Activated naive CD4-positive, alpha-beta T cell treated with anti-CD3 and anti-CD28 coated beads, Interleukin-2, amount 50 U/mL, for 24 hours (primary cell): ENCODE data around the gene TMEM109.
"Not testable (repeated sequence)": the region's sequence is repeated elsewhere in the genome, so short reads cannot be mapped to it uniquely, and the experiment has no call there.

ENCODE experiments used
- H3K27ac Mint-ChIP-seq: one replicate; pipeline ENCODE4 v1.8.0; 2021; ENCODE audit warnings: mild to moderate bottlenecking, mixed read lengths
- H3K27me3 Mint-ChIP-seq: one replicate; pipeline ENCODE4 v1.8.0; 2021; ENCODE audit warnings: mixed read lengths
- H3K36me3 Mint-ChIP-seq: one replicate; pipeline ENCODE4 v1.8.0; 2021; ENCODE audit warnings: mixed read lengths
- H3K4me1 Mint-ChIP-seq: one replicate; pipeline ENCODE4 v1.8.0; 2021; ENCODE audit warnings: mixed read lengths
- H3K4me3 Mint-ChIP-seq: one replicate; pipeline ENCODE4 v1.8.0; 2021; ENCODE audit warnings: mild to moderate bottlenecking, mixed read lengths
- H3K9me3 Mint-ChIP-seq: one replicate; pipeline ENCODE4 v1.8.0; 2021; ENCODE audit warnings: mixed read lengths

TMEM109 gene

DNA sequence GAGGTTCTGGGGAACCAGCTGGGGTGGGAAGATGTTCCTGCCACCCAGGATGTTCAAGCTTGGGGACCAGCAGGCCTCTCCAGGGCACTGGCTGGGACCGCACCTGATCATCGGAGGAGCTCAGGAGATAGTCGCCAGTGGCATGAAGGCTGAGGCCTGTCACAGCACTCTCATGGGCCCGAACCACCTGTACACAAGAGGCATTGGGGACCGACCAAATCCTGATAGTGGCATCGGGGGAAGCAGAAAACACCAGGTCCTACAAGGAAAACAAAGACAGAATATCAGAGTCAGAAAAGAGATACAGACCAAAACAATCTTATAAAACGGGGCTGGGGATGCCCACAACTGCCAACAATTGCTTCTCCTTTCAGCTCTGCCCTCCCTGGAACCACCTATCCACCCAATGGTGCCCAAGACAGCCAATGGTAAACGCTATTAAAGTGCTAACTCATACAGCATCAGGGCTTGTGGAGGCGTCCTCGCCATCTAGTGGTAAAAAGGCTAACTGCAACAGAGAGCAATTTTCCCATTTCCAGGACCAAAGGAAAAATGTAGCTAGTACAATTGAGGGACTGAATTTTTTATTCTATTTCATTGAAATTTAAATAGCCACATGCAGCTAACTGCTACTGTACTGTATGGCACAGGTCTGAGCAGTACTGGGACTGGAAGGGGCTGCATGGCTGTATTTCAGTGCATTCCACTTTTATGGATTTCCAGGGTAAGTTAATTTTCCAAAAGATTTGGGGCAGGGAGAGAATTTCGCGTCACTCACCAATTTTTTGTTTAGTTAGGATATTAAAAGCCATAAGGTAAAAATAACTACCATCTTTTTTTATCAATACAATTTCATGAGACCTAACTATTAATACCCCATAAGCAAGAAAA is 14.7 kb upstream of the TMEM109 start:
- Mint-ChIP-seq H3K36me3 (peaks cover 18% of the 10 kb centered on the region), H3K4me1 (peaks cover 16% of the 10 kb centered on the region), H3K4me3 (no peak overlapping the region), H3K27me3 (no peaks in the 10 kb centered on the region), H3K9me3 (no peaks in the 10 kb centered on the region), H3K27ac (no peak overlapping the region)

DNA sequence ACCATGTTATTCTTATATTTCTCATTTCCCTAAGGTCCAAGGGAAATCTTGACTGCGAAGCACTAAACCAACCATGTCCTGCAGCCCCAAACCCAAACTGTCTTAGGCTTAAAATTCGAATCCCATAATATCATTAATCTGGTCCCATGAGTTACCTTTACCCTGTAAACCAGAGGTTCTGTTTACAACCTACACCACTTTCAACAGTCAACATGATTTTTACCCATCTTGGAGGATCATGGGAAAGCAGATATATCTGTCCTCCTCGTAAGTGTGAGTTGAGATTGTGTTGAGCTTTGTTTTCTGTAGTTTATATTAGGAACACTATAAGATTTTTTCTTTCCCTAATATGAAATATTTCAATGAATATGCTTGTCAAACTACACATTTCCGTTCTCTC is 14.0 kb upstream of the TMEM109 start:
- no peak overlapping the region for H3K4me3 Mint-ChIP-seq
- H3K36me3 Mint-ChIP-seq = peaks cover 18% of the 10 kb centered on the region
- no peaks in the 10 kb centered on the region for H3K27me3 Mint-ChIP-seq
- H3K9me3 Mint-ChIP-seq = no peaks in the 10 kb centered on the region
- H3K27ac Mint-ChIP-seq = peak overlapping the region; percentile 81
- H3K4me1 Mint-ChIP-seq = peaks cover 21% of the 10 kb centered on the region

DNA sequence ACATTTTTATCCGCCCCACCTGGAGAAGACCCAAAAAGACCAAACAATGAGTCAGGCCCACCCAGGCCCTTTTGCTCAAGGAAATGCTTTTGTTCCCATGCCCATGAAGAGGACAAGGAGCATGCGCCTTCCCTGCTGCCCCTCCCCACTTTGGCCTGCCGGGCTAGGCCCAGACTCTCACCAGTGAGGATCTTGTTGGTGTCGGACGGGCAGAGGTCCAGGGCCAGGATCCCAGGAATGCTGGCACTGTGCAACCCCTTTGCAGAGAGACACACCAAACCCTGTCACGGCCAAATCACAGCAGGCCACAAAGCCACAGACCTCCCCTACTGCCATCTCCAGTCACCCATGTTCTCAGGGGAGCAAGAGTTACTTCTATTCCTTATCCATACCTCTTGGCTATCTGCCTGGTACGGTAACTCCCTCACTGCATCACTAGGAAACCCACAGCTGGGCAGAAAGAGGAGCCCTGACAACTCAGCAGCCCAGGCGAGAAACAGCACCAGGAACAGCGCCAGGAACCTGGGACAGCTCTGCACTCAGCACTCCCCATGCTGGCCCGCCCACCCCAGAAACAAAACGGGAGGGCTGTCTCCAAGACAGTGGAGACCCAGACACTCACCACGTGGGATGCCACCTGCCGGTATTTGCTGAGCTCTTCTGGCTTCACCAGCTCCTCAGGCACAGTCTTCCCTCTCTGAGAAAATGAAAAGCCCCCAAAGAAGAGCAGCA is 13.1 kb upstream of the TMEM109 start:
- peaks cover 14% of the 10 kb centered on the region for H3K36me3 Mint-ChIP-seq
- H3K27me3 Mint-ChIP-seq = no peaks in the 10 kb centered on the region
- no peaks in the 10 kb centered on the region for H3K9me3 Mint-ChIP-seq
- no peak overlapping the region for H3K27ac Mint-ChIP-seq
- H3K4me3 Mint-ChIP-seq = no peak overlapping the region
- H3K4me1 Mint-ChIP-seq = peaks cover 26% of the 10 kb centered on the region

DNA sequence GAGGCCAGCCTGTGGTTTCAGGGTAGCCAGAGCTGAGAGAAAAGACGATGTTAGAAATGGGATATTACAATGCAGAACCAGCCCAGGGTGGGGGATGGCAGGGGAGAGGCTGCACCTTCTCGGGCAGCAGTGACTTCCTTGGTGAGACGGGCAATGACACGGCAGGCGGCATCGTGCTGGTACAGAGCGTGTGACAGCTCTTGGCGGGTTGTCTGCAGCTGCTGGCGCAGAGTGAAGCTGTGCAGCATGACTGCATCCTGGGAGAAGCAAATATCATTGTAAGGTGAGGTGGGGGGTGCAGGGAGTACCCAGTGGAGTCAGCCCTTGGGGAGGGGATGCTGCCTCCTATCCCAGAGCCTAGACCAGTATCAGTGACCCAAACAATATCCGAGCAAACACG is 11.3 kb upstream of the TMEM109 start:
- Mint-ChIP-seq H3K4me3 (no peak overlapping the region), H3K4me1 (peaks cover 32% of the 10 kb centered on the region), H3K36me3 (peaks cover 9% of the 10 kb centered on the region), H3K9me3 (no peaks in the 10 kb centered on the region), H3K27ac (peak overlapping the region; percentile 68), H3K27me3 (no peaks in the 10 kb centered on the region)

DNA sequence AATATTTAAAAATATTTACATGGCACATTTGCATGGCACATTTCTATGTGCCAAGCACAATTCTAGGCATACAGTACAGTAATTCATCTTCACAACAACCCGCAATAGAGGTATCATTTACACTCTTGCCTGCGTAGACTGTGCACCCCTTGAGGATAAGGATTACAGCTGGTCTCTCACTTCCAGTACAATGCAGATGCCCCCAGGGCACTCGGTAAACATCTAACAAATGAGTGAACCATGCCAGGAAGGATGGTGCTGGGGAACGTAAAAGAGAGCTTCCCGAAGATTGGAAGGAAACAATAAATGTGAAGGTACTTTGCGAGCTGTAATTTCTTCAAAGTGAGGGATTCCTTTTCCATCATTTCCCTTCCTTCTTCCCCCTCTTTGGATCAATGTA is 8.9 kb upstream of the TMEM109 start:
- Mint-ChIP-seq H3K4me3 (peak overlapping the region; percentile 97), H3K9me3 (no peaks in the 10 kb centered on the region), H3K27ac (peak overlapping the region; percentile 95), H3K27me3 (no peaks in the 10 kb centered on the region), H3K4me1 (peaks cover 30% of the 10 kb centered on the region), H3K36me3 (peaks cover 3% of the 10 kb centered on the region)

DNA sequence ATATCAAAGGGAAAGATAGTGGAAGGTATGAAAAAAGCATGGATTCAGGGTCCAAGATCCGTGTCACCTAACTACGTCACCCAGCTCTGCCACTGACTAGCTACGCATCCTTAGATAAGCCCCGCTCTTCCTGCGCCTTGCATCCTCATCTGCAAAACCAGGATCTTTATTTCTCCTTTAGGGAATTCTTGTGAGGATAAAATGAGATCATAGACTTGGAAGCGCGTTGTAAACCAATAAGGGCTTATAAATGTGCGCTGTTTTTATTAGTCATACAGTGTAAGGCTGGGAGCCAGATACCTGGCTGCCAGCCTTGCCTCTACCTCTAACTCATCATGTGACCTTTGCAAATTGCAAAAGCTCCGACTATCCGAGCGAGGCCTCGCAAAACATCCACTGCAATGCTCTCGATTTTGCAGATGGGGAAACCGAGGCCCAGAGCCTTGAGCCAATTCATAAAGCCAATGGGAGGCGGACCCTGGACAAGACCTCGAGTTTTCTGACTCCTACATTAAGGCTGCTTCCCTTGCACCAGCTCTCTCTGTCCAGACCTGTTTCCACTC is 8.3 kb upstream of the TMEM109 start:
- Mint-ChIP-seq H3K9me3 (no peaks in the 10 kb centered on the region), H3K27me3 (no peaks in the 10 kb centered on the region), H3K36me3 (peaks cover 3% of the 10 kb centered on the region), H3K4me1 (peaks cover 32% of the 10 kb centered on the region), H3K4me3 (peak overlapping the region; percentile 97), H3K27ac (peak overlapping the region; percentile 95)

DNA sequence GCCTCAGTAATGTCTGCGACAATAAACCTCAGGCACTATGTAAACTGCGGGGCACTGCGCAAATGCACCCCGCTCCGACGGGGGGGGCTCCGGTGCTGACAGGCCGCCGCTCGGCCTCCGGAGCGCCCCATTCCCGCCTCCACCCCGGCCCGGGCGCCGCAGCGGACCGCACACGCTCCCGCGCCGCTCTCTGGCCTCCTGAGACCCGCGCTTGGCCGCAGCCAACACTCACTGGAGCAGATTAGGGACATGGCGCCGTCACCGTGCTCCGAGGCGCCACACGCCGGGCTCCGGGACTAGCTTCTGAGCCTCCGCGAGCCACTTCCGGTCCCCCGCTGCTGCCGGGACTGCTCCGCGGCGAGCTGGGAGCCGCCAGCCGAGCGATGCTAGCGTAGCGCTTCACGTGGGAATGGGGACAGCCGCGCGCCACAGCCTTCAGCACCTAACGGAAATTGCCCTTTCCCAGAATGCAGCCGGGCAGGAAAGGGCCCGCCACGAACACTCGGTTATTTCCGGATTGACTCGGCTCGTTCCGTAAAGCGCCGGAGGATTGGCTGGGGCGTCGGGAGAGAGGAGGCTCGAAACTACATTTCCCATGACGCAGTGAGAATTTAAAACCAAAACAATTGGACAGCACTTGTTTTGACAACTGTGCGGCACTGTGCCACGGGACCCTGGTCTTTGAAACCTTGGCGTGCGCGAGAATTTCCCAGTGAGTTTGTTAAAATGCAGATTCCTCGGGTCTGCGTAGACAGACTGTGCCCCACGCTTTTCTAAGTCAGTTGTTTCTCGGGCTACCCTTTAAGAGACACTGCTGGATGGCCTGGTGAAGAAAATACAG is 7.6 kb upstream of the TMEM109 start, which contains the start of gene PRPF19:
TSS of gene PRPF19 (minus strand) at position 454 of the 841 bp plus-strand sequence. CDS start at position 251, 203 bp downstream.
- H3K27ac Mint-ChIP-seq = peak within 1 kb of the TSS; percentile 95
- peaks cover 3% of the 10 kb centered on the region for H3K36me3 Mint-ChIP-seq
- peak within 1 kb of the TSS; percentile 97 for H3K4me3 Mint-ChIP-seq
- peaks cover 39% of the 10 kb centered on the region for H3K4me1 Mint-ChIP-seq
- H3K27me3 Mint-ChIP-seq = no peaks in the 10 kb centered on the region
- no peaks in the 10 kb centered on the region for H3K9me3 Mint-ChIP-seq

DNA sequence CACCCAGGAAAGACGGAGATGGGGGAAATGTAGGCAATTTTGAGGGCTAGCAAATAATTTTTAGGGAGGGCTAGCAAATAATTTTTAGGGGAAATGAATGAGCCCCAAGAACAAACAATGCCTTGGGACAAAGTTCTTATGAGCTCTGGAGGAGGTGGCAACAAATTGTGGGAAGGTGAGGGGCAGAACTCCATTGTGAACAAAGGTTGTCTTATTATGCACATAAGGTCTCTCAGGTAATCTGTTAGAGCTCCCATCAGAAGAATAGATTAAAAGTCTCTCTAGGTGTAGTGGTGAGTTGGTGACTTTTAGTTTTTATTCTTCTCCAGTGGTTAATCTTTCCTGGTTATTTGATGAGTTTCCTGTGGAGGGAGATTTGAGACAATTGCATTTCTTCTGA is 5.2 kb upstream of the TMEM109 start:
- H3K9me3 Mint-ChIP-seq = no peaks in the 10 kb centered on the region
- H3K27ac Mint-ChIP-seq = peak overlapping the region; percentile 19
- peaks cover 57% of the 10 kb centered on the region for H3K4me1 Mint-ChIP-seq
- no peaks in the 10 kb centered on the region for H3K27me3 Mint-ChIP-seq
- H3K4me3 Mint-ChIP-seq = no peak overlapping the region
- peaks cover 3% of the 10 kb centered on the region for H3K36me3 Mint-ChIP-seq

DNA sequence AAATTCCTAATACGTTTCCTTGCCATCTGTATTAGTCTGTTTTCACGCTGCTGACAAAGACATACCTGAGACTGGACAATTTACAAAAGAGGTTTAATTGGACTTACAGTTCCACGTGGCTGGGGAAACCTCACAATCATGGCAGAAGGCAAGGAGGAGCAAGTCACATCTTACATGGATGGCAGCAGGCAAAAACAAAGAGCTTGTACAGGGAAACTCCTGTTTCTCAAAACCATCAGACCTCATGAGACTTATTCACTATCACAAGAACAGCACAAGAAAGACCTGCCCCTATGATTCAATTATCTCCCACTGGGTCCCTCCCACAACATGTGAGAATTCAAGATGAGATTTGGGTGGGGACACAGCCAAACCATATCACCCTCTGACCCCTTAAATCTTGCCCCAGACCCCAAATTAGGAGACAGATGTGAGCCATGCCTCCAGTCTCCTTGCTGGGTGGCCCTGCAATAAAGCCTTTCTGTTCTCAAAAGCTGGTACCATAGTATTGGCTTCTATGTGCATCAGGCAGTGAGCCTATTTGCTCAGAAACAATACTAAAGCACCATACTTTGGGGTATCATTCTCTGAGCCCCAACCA is 4.2 kb upstream of the TMEM109 start:
- H3K36me3 Mint-ChIP-seq, H3K4me3 Mint-ChIP-seq, H3K27me3 Mint-ChIP-seq, H3K9me3 Mint-ChIP-seq: not testable (repeated sequence)
- H3K27ac Mint-ChIP-seq = peak overlapping the region; percentile 10
- peaks cover 51% of the 10 kb centered on the region for H3K4me1 Mint-ChIP-seq

DNA sequence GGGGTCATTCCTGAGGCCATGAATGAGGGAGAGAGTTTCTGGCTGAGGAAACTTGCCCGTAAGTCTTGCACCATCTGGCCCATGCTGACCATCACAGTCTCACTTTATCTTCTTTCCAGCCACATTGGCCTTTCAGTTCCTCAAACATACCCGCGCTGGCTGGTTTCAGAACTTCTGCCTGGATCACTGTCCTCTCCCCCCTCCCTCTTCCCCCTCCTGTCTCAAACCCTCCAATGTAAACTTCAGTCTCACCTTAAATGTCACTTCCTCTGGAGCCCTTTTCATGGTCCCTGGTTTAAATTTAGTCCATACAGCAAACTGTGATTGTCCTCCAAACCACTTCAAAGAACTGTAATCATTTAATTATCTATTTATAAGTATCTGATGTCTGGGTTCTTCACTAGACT is 3.7 kb upstream of the TMEM109 start:
- Mint-ChIP-seq H3K27me3 (no peaks in the 10 kb centered on the region), H3K9me3 (no peaks in the 10 kb centered on the region), H3K36me3 (peaks cover 1% of the 10 kb centered on the region), H3K4me1 (peaks cover 52% of the 10 kb centered on the region), H3K4me3 (no peak overlapping the region), H3K27ac (no peak overlapping the region)

DNA sequence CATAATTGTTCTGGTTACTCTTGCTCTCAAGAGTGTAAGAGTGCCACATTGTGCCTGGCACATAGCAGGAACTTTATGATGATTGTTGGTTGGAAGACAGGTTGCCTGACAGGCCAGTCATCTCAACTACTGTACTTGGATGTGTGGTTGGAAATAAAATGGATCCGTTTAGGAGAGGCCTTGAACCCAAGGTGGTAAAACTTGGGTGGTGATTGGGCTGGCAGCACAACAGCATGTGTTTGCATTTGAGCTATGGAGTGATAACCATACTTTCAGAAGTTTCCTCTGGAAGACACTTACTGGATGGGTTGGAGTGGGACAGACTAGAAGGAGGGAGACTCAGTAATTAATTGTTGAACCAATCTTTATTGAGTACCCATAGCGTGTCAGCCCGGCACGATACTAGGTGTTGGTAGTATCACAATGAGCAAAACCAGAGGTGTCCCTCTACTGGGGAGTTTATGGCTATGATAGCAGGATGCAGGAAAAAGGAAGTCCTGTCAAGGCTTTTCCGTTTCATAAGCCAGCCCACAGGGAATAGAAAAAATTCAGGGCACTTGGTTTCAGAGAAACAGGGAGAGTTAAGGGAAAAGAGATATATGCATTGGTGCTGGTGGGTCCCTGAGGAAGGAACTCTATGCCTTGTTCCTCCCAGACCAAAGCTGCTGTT is 3.1 kb upstream of the TMEM109 start:
- Mint-ChIP-seq H3K27ac (peak overlapping the region; percentile 68), H3K27me3 (no peaks in the 10 kb centered on the region), H3K36me3 (peaks cover under 1% of the 10 kb centered on the region), H3K4me1 (peaks cover 54% of the 10 kb centered on the region), H3K9me3 (no peaks in the 10 kb centered on the region), H3K4me3 (no peak overlapping the region)

DNA sequence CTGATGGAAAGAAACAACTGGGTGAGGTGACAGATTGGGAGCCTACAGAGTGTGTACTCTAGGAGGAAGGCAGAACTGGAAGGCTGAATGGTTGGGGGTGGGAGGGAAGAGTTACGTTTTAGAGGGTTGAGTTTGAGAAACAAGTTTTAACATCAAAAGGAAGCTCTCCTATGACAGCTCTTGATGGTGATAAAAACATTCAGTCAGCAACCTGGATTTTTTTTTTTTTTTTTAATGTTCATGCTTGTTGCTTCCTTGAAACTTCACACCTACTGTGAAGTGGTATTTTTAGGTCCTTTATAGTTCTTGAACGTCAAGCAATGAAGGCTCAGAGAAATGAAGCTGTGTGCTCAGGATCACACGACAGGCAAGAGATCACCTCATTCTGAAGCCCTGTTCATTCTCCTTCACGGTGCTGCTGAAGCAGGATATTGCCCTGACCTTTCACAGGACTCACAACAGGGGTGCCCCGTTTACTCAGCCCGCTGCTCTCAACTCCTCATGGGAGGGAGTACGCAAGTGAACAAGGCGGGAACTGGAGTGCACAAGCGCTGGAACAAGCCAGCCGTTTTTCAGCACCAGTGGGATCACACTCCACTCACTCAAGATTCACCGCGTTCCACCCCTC is 1.6 kb upstream of the TMEM109 start:
- Mint-ChIP-seq H3K27ac (peak overlapping the region; percentile 66), H3K36me3 (peaks cover 5% of the 10 kb centered on the region), H3K27me3 (no peaks in the 10 kb centered on the region), H3K4me1 (peaks cover 61% of the 10 kb centered on the region), H3K9me3 (no peaks in the 10 kb centered on the region), H3K4me3 (peak overlapping the region; percentile 91)

DNA sequence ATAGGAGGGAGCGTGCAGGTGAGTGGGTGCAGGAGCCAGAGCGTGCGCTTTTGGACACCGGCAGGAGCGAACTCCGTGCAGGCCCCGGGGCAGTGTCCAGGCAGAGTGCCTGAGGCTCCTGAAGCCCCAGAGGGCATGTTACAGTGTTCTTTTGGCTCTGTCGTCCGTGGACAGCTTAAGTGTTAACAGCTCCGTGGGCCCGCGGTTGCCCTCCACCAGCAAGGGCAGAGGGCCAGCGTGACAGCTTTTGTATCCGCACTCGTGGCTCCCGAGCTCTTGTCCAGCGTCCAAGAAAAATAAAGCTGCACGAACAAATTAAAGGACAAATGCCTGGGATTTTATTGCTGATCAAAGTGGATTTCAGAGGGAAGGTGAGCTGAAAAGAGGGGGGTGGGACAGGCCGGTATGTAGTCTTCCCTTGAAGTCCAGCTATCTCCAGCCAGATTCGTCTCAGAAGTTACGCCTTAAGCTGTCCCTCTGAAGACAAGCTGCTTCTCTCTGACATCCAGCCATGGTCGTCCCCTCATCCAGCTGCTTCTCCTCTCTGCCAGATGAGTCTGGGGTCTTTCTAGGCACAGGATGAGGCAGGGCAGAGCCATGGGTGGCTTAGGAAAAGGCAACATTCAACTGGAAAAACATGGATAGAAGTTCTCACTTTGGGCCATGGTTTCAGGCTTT is 968 bp upstream of the TMEM109 start:
- H3K4me3 Mint-ChIP-seq = peak overlapping the region; percentile 91
- peaks cover 62% of the 10 kb centered on the region for H3K4me1 Mint-ChIP-seq
- H3K27ac Mint-ChIP-seq = peak overlapping the region; percentile 97
- H3K36me3 Mint-ChIP-seq = peaks cover 5% of the 10 kb centered on the region
- H3K27me3 Mint-ChIP-seq = no peaks in the 10 kb centered on the region
- H3K9me3 Mint-ChIP-seq = no peaks in the 10 kb centered on the region
